NCI-H226 (cell line): ENCODE results near the gene PNMA6E.

Experiments used
- DNase-seq: peaks from one replicate; pipeline ENCODE4 v3.0.0-alpha.2; 2015

The PNMA6E gene

GRCh38 chrX:153434801-153435200 lies 33.7 kb upstream of the PNMA6E start:
- no peak for DNase-seq

GRCh38 chrX:153433781-153434285 lies 32.7 kb upstream of the PNMA6E start:
- no peak for DNase-seq

- no peak for DNase-seq
Observed at GRCh38 chrX:153433161-153433680, 32.1 kb upstream of the PNMA6E start.

- DNase-seq, result no peak
Observed at GRCh38 chrX:153430796-153431195, 29.6 kb upstream of the PNMA6E start.

GRCh38 chrX:153426204-153426603 lies 25.1 kb upstream of the PNMA6E start:
- DNase-seq, result no peak

- no peak for DNase-seq
Observed at GRCh38 chrX:153423652-153424051, 22.5 kb upstream of the PNMA6E start.

- no peak for DNase-seq
Observed at GRCh38 chrX:153421856-153422255, 20.7 kb upstream of the PNMA6E start.

- no peak for DNase-seq
Observed at GRCh38 chrX:153420851-153421599, 19.9 kb upstream of the PNMA6E start.

GRCh38 chrX:153417637-153418036 lies 16.5 kb upstream of the PNMA6E start:
- no peak for DNase-seq

GRCh38 chrX:153416781-153417450 lies 15.8 kb upstream of the PNMA6E start:
- DNase-seq, result no peak

- no peak for DNase-seq
Observed at GRCh38 chrX:153414856-153415510, 13.8 kb upstream of the PNMA6E start.

- no peak for DNase-seq
Observed at GRCh38 chrX:153413731-153414130, 12.6 kb upstream of the PNMA6E start.

- DNase-seq, result no peak
Observed at GRCh38 chrX:153412746-153413720, 11.9 kb upstream of the PNMA6E start.

GRCh38 chrX:153411988-153412574 lies 10.9 kb upstream of the PNMA6E start:
- no peak for DNase-seq

GRCh38 chrX:153411255-153411987 lies 10.3 kb upstream of the PNMA6E start, which contains the start of gene ZFP92:
Gene ZFP92, plus strand, starts transcription at chrX:153411472. Its CDS starts 6,851 bp downstream, at chrX:153418323.
- peak; percentile 13 for DNase-seq

GRCh38 chrX:153410888-153411254 lies 9.7 kb upstream of the PNMA6E start:
- DNase-seq, result no peak

GRCh38 chrX:153410373-153410772 lies 9.2 kb upstream of the PNMA6E start:
- no peak for DNase-seq

- DNase-seq, result no peak
Observed at GRCh38 chrX:153409414-153410101, 8.4 kb upstream of the PNMA6E start.

- no peak for DNase-seq
Observed at GRCh38 chrX:153408871-153409351, 7.8 kb upstream of the PNMA6E start.

- no peak for DNase-seq
Observed at GRCh38 chrX:153408221-153408721, 7.1 kb upstream of the PNMA6E start.
